H9 (cell line): ENCODE data around the gene PLA2G15. TPM values are rescaled to one million over a fixed set of nuclear protein-coding genes. Genes with fewer than 3 reads are reported as not detected.

Experiments used
- DNase-seq: peaks from one replicate; pipeline ENCODE4 v3.0.0-alpha.2; 2017
- H2AFZ ChIP-seq: one replicate; pipeline ENCODE4 v1.6.1; 2013; ENCODE audit warnings: mild to moderate bottlenecking, low read length, control low read depth, moderate library complexity
- H2AK5ac ChIP-seq: 2 replicates; pipeline ENCODE4 v1.6.1; 2013; ENCODE audit warnings: low read length, control low read depth, mixed read lengths; ENCODE audit not compliant: insufficient read length
- H2BK120ac ChIP-seq: one replicate; pipeline ENCODE4 v1.6.1; 2013; ENCODE audit warnings: low read depth, mild to moderate bottlenecking, low read length, control low read depth, inconsistent platforms; ENCODE audit not compliant: poor library complexity, severe bottlenecking
- H2BK12ac ChIP-seq: 2 replicates; pipeline ENCODE4 v1.6.1; 2013; ENCODE audit warnings: low read length, control low read depth, mixed read lengths, low read depth; ENCODE audit not compliant: insufficient read length
- H2BK15ac ChIP-seq: 2 replicates; pipeline ENCODE4 v1.6.1; 2013; ENCODE audit warnings: low read depth, low read length, control low read depth
- H2BK20ac ChIP-seq: one replicate; pipeline ENCODE4 v1.6.1; 2013; ENCODE audit warnings: low read depth, mild to moderate bottlenecking, low read length, control low read depth, inconsistent platforms; ENCODE audit not compliant: poor library complexity, severe bottlenecking
- H2BK5ac ChIP-seq: 2 replicates; pipeline ENCODE4 v1.6.1; 2013; ENCODE audit warnings: low read length, control low read depth, mixed read lengths; ENCODE audit not compliant: insufficient read length
- H3K14ac ChIP-seq: 2 replicates; pipeline ENCODE4 v1.6.1; 2013; ENCODE audit warnings: low read length, control low read depth; ENCODE audit not compliant: insufficient read depth
- H3K18ac ChIP-seq: 2 replicates; pipeline ENCODE4 v1.6.1; 2013; ENCODE audit warnings: low read depth, mild to moderate bottlenecking, mixed read lengths, low read length, control low read depth; ENCODE audit not compliant: insufficient read length
- H3K23ac ChIP-seq: 2 replicates; pipeline ENCODE4 v1.6.1; 2013; ENCODE audit warnings: low read length, control low read depth, mixed read lengths, low read depth; ENCODE audit not compliant: insufficient read length
- H3K23me2 ChIP-seq: 2 replicates; pipeline ENCODE4 v1.6.1; 2013; ENCODE audit warnings: low read depth, mild to moderate bottlenecking, mixed read lengths, low read length, control low read depth; ENCODE audit not compliant: insufficient read length, poor library complexity, severe bottlenecking
- H3K27ac ChIP-seq: 2 replicates; pipeline ENCODE4 v1.5.1; 2013; ENCODE audit warnings: low read length, control low read depth, mixed read lengths, low read depth; ENCODE audit not compliant: insufficient read length
- H3K27me3 ChIP-seq: 2 replicates; pipeline ENCODE4 v1.6.1; 2013; ENCODE audit warnings: low read length, control low read depth, inconsistent platforms; ENCODE audit not compliant: insufficient read depth
- H3K4ac ChIP-seq: 2 replicates; pipeline ENCODE4 v1.6.1; 2013; ENCODE audit warnings: low read depth, mild to moderate bottlenecking, control low read depth, inconsistent platforms, low read length, moderate library complexity
- H3K4me1 ChIP-seq: 2 replicates; pipeline ENCODE4 v1.6.1; 2013; ENCODE audit warnings: low read length, control low read depth, inconsistent platforms; ENCODE audit not compliant: insufficient read depth
- H3K4me2 ChIP-seq: 2 replicates; pipeline ENCODE4 v1.6.1; 2013; ENCODE audit warnings: low read length, control low read depth, mixed read lengths; ENCODE audit not compliant: insufficient read length, insufficient read depth
- H3K56ac ChIP-seq: 2 replicates; pipeline ENCODE4 v1.6.1; 2013; ENCODE audit warnings: low read depth, mild to moderate bottlenecking, mixed read lengths, low read length, control low read depth; ENCODE audit not compliant: insufficient read length
- H3K79me1 ChIP-seq: 2 replicates; pipeline ENCODE4 v1.6.1; 2013; ENCODE audit warnings: low read depth, mild to moderate bottlenecking, moderate library complexity, low read length, control low read depth, inconsistent platforms; ENCODE audit not compliant: insufficient read depth, poor library complexity, severe bottlenecking
- H3K79me2 ChIP-seq: 2 replicates; pipeline ENCODE4 v1.6.1; 2013; ENCODE audit warnings: low read length, control low read depth, inconsistent platforms; ENCODE audit not compliant: insufficient read depth
- H3K9ac ChIP-seq: 2 replicates; pipeline ENCODE4 v1.6.1; 2013; ENCODE audit warnings: low read length, control low read depth, mixed read lengths; ENCODE audit not compliant: insufficient read length; ENCODE audit errors: extremely low read depth
- H3K9me3 ChIP-seq: one replicate; pipeline ENCODE4 v1.6.1; 2013; ENCODE audit warnings: low read depth, low read length, inconsistent platforms; ENCODE audit not compliant: control insufficient read depth
- H3T11ph ChIP-seq: one replicate; pipeline ENCODE4 v1.6.1; 2013; ENCODE audit warnings: mild to moderate bottlenecking, low read length, control low read depth, inconsistent platforms
- H4K20me1 ChIP-seq: one replicate; pipeline ENCODE4 v1.6.1; 2013; ENCODE audit not compliant: control insufficient read depth, insufficient read length, insufficient read depth
- H4K5ac ChIP-seq: 2 replicates; pipeline ENCODE4 v1.6.1; 2013; ENCODE audit warnings: low read depth, mild to moderate bottlenecking, mixed read lengths, low read length, control low read depth; ENCODE audit not compliant: insufficient read length
- H4K8ac ChIP-seq: replicated peaks from 2 replicates; pipeline ENCODE4 v1.6.1; 2013; ENCODE audit warnings: low read length, control low read depth, mixed read lengths, low read depth; ENCODE audit not compliant: insufficient read length
- H4K91ac ChIP-seq: 2 replicates; pipeline ENCODE4 v1.6.1; 2013; ENCODE audit warnings: low read depth, mild to moderate bottlenecking, moderate library complexity, mixed read lengths, low read length, control low read depth; ENCODE audit not compliant: insufficient read length
- H3K27ac Mint-ChIP-seq, 3 experiments: 2 replicates in 2 of 3; 3 replicates in 1 of 3; pipeline ENCODE4 v1.8.0; 2020 to 2021; ENCODE audit warnings: mixed read lengths in 3 of 3, mild to moderate bottlenecking in 1 of 3, moderate library complexity in 1 of 3
- H3K27me3 Mint-ChIP-seq: 2 replicates; pipeline ENCODE4 v1.8.0; 2021; ENCODE audit warnings: low read depth, mild to moderate bottlenecking, moderate library complexity, mixed read lengths
- H3K36me3 Mint-ChIP-seq, 3 experiments: 2 replicates in 2 of 3; 3 replicates in 1 of 3; pipeline ENCODE4 v1.8.0; 2020 to 2021; ENCODE audit warnings: low read depth in 3 of 3, mixed read lengths in 3 of 3; ENCODE audit not compliant: insufficient read depth in 1 of 3
- H3K4me1 Mint-ChIP-seq, 2 experiments: 2 replicates each; pipeline ENCODE4 v1.8.0; 2020; ENCODE audit warnings: mixed read lengths in 2 of 2
- H3K4me3 Mint-ChIP-seq, 2 experiments: 2 replicates in 1 of 2; 3 replicates in 1 of 2; pipeline ENCODE4 v1.8.0; 2020 to 2021; ENCODE audit warnings: mild to moderate bottlenecking in 2 of 2, mixed read lengths in 2 of 2, moderate library complexity in 1 of 2
- H3K9me3 Mint-ChIP-seq, 2 experiments: 2 replicates in 1 of 2; 3 replicates in 1 of 2; pipeline ENCODE4 v1.8.0; 2020; ENCODE audit warnings: mild to moderate bottlenecking in 2 of 2, mixed read lengths in 2 of 2, moderate library complexity in 1 of 2
- WGBS: extraction: QIAGEN DNeasy Blood & Tissue Kit; methylation state at CpG from one replicate; pipeline ENCODE4 v1.1.7; 2013; ENCODE audit warnings: missing lambda C conversion rate, low lambda C conversion rate, mixed read lengths; ENCODE audit not compliant: insufficient read length; ENCODE audit errors: extremely low coverage; 5-methylcytosine and 5-hydroxymethylcytosine counted together
- total RNA-seq: library from RNA; stranded (reverse); gene quantifications from 2 replicates; pipeline ENCODE4 v1.2.1, GENCODE V29; 2021
- TF ChIP-seq, protein P1 (sequence below): fragments of 200-600 bp; sonication (generic); conservative IDR thresholded peaks from 3 replicates; pipeline ENCODE4 v1.8.0; 2021; ENCODE audit warnings: antibody characterized with exemption, mild to moderate bottlenecking

The PLA2G15 gene
- total RNA-seq, 1 experiment from 2014 or later = 11.0 TPM

DNA sequence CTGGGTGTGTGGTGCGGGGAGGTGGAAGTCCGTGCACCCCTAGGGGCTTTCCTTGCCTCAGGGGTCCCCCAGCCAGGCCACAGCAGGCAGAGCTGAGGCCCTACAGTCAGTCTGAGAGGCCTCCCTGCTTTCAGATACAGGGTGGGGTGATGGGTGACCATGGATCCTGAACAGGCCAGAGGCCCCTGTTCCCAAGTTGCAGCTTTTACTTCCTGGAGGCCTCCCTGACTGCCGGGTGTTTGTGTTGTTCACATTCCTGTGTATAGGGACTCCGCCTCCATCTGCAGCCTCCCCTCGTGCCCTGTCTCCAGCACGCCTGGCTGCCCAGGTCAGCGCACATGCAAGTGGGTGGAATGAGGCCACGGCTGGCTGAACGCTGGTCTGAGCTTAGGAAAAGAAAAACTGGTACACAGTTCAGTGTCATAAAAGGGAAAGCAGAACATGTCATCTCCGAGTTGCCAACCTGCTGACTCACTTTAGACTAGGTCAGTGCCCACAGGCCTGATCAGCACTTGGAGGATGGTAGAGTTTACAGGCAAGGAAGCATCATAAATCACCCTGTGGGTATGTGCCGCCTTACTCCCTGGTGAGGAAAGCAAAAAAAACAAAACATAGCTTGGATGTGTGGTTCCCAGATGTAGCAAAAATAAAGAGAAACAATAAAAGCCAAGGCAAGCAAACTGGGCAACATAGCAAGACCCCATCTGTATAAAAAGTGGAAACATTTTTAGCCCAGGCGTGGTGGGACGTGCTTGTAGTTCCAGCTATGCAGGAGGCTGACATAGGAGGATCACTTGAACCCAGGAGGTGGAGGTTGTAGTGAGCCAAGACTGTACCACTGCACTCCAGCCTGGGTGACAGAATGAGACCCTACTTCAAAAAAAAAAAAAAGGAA lies 13.0 kb downstream of the PLA2G15 start:
- no CpG with 5 or more reads among the region's 13 CpGs for WGBS
- no peak for DNase-seq
- Histone ChIP-seq H3K79me1 (no peaks in the 10 kb centered on the region), H3K4me1 (no peaks in the 10 kb centered on the region), H3K23ac (no peak overlapping the region), H3K27me3 (no peaks in the 10 kb centered on the region), H2AK5ac (no peak overlapping the region), H3K79me2 (no peaks in the 10 kb centered on the region), H2BK12ac (no peak overlapping the region), H2BK20ac (no peak overlapping the region), H3T11ph (no peak overlapping the region), H2BK5ac (no peak overlapping the region), H4K91ac (no peak overlapping the region), H4K20me1 (no peaks in the 10 kb centered on the region), H3K27ac (no peak overlapping the region), H2BK120ac (no peak overlapping the region), H3K4ac (no peak overlapping the region), H3K9me3 (no peaks in the 10 kb centered on the region), H4K8ac (no peak overlapping the region), H3K14ac (no peak overlapping the region), H2BK15ac (no peak overlapping the region), H4K5ac (no peak overlapping the region), H2AFZ (no peak overlapping the region), H3K23me2 (no peaks in the 10 kb centered on the region), H3K56ac (no peak overlapping the region), H3K4me2 (no peak overlapping the region), H3K9ac (no peak overlapping the region), H3K18ac (no peak overlapping the region)
- H3K27me3 Mint-ChIP-seq = peaks cover 2% of the 10 kb centered on the region; the same call in 1 of the 2 replicates
- H3K9me3 Mint-ChIP-seq = no peaks in the 10 kb centered on the region
- H3K27ac Mint-ChIP-seq = peak overlapping the region in 2 of 3 experiments; percentile 61 to 77; a peak in 1 of 7 replicates
- TF ChIP-seq, protein P1, sequence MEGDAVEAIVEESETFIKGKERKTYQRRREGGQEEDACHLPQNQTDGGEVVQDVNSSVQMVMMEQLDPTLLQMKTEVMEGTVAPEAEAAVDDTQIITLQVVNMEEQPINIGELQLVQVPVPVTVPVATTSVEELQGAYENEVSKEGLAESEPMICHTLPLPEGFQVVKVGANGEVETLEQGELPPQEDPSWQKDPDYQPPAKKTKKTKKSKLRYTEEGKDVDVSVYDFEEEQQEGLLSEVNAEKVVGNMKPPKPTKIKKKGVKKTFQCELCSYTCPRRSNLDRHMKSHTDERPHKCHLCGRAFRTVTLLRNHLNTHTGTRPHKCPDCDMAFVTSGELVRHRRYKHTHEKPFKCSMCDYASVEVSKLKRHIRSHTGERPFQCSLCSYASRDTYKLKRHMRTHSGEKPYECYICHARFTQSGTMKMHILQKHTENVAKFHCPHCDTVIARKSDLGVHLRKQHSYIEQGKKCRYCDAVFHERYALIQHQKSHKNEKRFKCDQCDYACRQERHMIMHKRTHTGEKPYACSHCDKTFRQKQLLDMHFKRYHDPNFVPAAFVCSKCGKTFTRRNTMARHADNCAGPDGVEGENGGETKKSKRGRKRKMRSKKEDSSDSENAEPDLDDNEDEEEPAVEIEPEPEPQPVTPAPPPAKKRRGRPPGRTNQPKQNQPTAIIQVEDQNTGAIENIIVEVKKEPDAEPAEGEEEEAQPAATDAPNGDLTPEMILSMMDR = no peak
- H3K4me1 Mint-ChIP-seq = 0 out of 4 replicates have a peak, but pooled peaks cover 0 to 3% of the 10 kb centered on the region in 2 experiments
- H3K4me3 Mint-ChIP-seq = no peak overlapping the region; a peak in 1 of 5 replicates
- H3K36me3 Mint-ChIP-seq = peaks cover 0 to 10% (median under 1%) of the 10 kb centered on the region in 3 experiments; a peak in 4 of 7 replicates
